Heart left ventricle (tissue), 16 donors: ENCODE measurements around the gene STRIP1. TPM values are rescaled to one million over a fixed set of nuclear protein-coding genes. Genes with fewer than 3 reads are reported as not detected.

Experiments used
- ATAC-seq, 4 donors: fragments of 200-7000 bp; cut with Tn5 transposase; one replicate each; pipeline ENCODE4 v1.9.1; 2020 to 2022; ENCODE audit warnings: moderate library complexity in 4 of 4, mild to moderate bottlenecking in 3 of 4, moderate number of reproducible peaks in 1 of 4
- DNase-seq, 5 donors: peaks; one replicate each; pipeline ENCODE4 v3.0.0-alpha.2; 2020
- H3K27ac ChIP-seq, 12 donors: fragments of 200-600 bp; sonication (generic) in 4 of 12; one replicate each; pipeline versions ENCODE4 v1.5.0 to v1.8.0; 2016 to 2022; ENCODE audit warnings: mild to moderate bottlenecking in 2 of 12
- H3K27me3 ChIP-seq, 9 donors: fragments of 200-600 bp; sonication (generic) in 2 of 9; one replicate each; pipeline versions ENCODE4 v1.5.1 to v1.8.0; 2016 to 2022; ENCODE audit warnings: mild to moderate bottlenecking in 3 of 9
- H3K36me3 ChIP-seq, 9 donors: fragments of 200-600 bp; sonication (generic) in 2 of 9; one replicate each; pipeline versions ENCODE4 v1.5.0 to v1.8.0; 2018 to 2022; ENCODE audit warnings: mild to moderate bottlenecking in 2 of 9
- H3K4me1 ChIP-seq, 12 donors: fragments of 200-600 bp; sonication (generic) in 4 of 12; one replicate each; pipeline versions ENCODE4 v1.5.0 to v1.8.0; 2016 to 2022; ENCODE audit warnings: mild to moderate bottlenecking in 3 of 12
- H3K4me3 ChIP-seq, 12 donors: fragments of 200-600 bp; sonication (generic) in 4 of 12; one replicate each; pipeline versions ENCODE4 v1.5.0 to v1.8.0; 2017 to 2022; ENCODE audit warnings: mild to moderate bottlenecking in 9 of 12, moderate library complexity in 4 of 12
- H3K9me3 ChIP-seq, 12 donors: fragments of 200-600 bp; sonication (generic) in 4 of 12; one replicate each; pipeline versions ENCODE4 v1.5.0 to v1.8.0; 2016 to 2022; ENCODE audit warnings: mild to moderate bottlenecking in 1 of 12
- POLR2A ChIP-seq, 2 donors: fragments of 450-650 bp; IDR thresholded peaks; one replicate each; pipeline ENCODE4 v1.6.1; 2017; ENCODE audit warnings: antibody characterized with exemption in 2 of 2, mild to moderate bottlenecking in 2 of 2, moderate library complexity in 2 of 2
- WGBS, 4 donors: extraction: QIAGEN DNeasy Blood & Tissue Kit in 2 of 4; methylation state at CpG; one replicate each; pipeline versions ENCODE4 v1.1.5 to v1.1.7; 2013 to 2018; 5-methylcytosine and 5-hydroxymethylcytosine counted together
- intact Hi-C, 10 donors: fragments of 100-400 bp; cut with DNase I; formaldehyde crosslinking; loops; one replicate each; pipeline versions ENCODE4 v1.11.1 to v1.14.2; 2022
- polyA plus RNA-seq, 2 donors: library from polyadenylated mRNA; stranded (reverse); fragments of 200-250 nt; gene quantifications; one replicate each; pipeline ENCODE4 v1.2.3, GENCODE V29; 2013
- total RNA-seq, 9 donors: library from RNA; depleted of rRNA in 2 of 9; stranded (reverse); fragments of >200 nt in 2 of 9; fragmentation: NEBNext Ultra II Directional in 3 of 9; extraction: Animal tissue kit (Norgen Biotek cat#: 25700) in 3 of 9; gene quantifications; one replicate each; pipeline versions ENCODE4 v1.1.0 to v1.2.4, GENCODE V29; 2016 to 2023
- TF ChIP-seq, protein P1 (sequence below), 12 donors: fragments of 200-600 bp; sonication (generic) in 4 of 12; IDR thresholded peaks; one replicate each; pipeline versions ENCODE4 v1.5.0 to v1.8.0; 2018 to 2022; ENCODE audit warnings: antibody characterized with exemption in 12 of 12, mild to moderate bottlenecking in 5 of 12
- donor health status: ischemic (EF 13 %, LVEDD 7.1; RV severe dilation, severe dysfunction).
- donor health status: healthy with polysubstance abuse.
- donor health status: DM: no; HTN: yes; CAD: no.
- donor health status: DM: no; HTN: no; CAD: no.
- donor health status: ischemic (EF 25% LVEDD 6.9; RV normal size, moderate dysfunction).
- donor health status: ischemic (EF 25% LVEDD 5.7; RV mildly dilated, moderate dysfunction).
- donor health status: healthy.
- donor health status: DM: yes; HTN: yes; CAD: no.
- donor health status: ischemic (EF 35%, LVEDD 5.7; RV mildly dilated, moderate dysfunction).
- donor health status: nonischemic (EF 11% LVEDD 7.7; RV severe dilation, severe dysfunction).
- donor health status: DM: yes; HTN: yes; CAD: no.
- donor health status: PGD.
- donor health status: ischemic (EF 29% LVEDD 5.4; RV normal size, mild dysfunction).
- donor health status: nonischemic (EF 23%, LVEDD 6.1; RV moderate dilation, normal function).

STRIP1 gene
- total and polyA plus RNA-seq, 11 donors, result 7.8 to 22.8 (median 19.0) TPM

DNA sequence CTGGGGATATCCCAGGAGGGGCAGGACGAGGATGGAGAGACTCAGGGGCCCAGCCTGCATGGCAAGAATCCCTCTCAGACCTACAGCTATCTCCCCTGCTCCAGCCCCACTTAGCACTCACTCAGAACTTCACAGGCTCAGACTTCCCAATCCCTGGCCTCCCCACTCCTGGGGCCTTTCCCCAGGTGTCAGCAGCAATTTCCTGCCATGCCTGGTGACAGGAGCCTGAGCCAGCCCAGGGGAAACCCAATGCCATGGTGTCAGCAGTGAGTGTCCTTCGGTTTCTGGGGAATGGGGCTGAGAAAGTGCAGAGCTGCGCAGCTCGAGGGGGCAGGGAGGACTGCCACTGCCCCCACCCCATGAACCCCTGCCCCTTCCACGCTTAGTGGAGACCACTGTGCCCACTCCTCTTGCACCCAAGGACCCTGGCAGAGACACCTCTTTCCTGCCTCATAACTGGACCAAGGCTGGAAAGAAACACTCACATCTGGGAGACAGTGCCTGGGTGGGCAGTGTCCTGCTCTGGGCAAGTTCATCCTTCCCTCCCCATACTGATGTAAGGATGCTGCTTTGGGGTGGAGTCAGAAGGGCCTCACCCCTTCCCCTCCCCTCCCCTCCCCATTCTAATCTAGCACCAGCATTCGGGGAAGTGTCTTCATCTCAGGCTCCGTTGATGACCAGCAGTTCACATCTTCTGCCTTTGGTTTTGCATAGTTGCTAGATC lies 60.7 kb downstream of the STRIP1 start:
- Histone ChIP-seq H3K27me3 (peaks cover 0 to 29% (median 0%) of the 10 kb centered on the region in 9 donors), H3K27ac (no peak overlapping the region), H3K4me3 (no peak overlapping the region), H3K36me3 (no peaks in the 10 kb centered on the region), H3K9me3 (no peaks in the 10 kb centered on the region), H3K4me1 (no peaks in the 10 kb centered on the region)
- intact Hi-C loops, result loop anchor here in 1 of 10 donors (5.0 kb wide), 1 partner anchor 38 kb away; no protein-coding TSS in a partner anchor
- TF ChIP-seq, protein P1, sequence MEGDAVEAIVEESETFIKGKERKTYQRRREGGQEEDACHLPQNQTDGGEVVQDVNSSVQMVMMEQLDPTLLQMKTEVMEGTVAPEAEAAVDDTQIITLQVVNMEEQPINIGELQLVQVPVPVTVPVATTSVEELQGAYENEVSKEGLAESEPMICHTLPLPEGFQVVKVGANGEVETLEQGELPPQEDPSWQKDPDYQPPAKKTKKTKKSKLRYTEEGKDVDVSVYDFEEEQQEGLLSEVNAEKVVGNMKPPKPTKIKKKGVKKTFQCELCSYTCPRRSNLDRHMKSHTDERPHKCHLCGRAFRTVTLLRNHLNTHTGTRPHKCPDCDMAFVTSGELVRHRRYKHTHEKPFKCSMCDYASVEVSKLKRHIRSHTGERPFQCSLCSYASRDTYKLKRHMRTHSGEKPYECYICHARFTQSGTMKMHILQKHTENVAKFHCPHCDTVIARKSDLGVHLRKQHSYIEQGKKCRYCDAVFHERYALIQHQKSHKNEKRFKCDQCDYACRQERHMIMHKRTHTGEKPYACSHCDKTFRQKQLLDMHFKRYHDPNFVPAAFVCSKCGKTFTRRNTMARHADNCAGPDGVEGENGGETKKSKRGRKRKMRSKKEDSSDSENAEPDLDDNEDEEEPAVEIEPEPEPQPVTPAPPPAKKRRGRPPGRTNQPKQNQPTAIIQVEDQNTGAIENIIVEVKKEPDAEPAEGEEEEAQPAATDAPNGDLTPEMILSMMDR (IDR thresholded peaks at IDR 0.05), result no peak
- TF ChIP-seq POLR2A (IDR thresholded peaks at IDR 0.05), result no peak
- DNase-seq (no peak), ATAC-seq (no peak)
- WGBS, 4 donors, result 55 to 73% (median 59%) methylated on average over 6 to 7 of the region's 7 CpGs

GRCh38 chr1:110097507-110098221 lies 63.2 kb downstream of the STRIP1 start:
- Histone ChIP-seq H3K4me3 (no peak overlapping the region), H3K27ac (no peak overlapping the region), H3K27me3 (peaks cover 0 to 29% (median 0%) of the 10 kb centered on the region in 9 donors), H3K36me3 (no peaks in the 10 kb centered on the region), H3K9me3 (no peaks in the 10 kb centered on the region), H3K4me1 (peaks cover 0 to 12% (median 2%) of the 10 kb centered on the region in 12 donors)
- no peak for DNase-seq
- intact Hi-C loops, result no loop called here
- ATAC-seq, result no peak
- no peak for TF ChIP-seq POLR2A (IDR thresholded peaks at IDR 0.05)
- TF ChIP-seq, protein P1 (IDR thresholded peaks at IDR 0.05), result no peak
- WGBS, 4 donors, result 83 to 89% (median 86%) methylated on average over 11 of the region's 11 CpGs

GRCh38 chr1:110098222-110099026 lies 64.0 kb downstream of the STRIP1 start:
- Histone ChIP-seq H3K36me3 (no peaks in the 10 kb centered on the region), H3K4me1 (peaks cover 0 to 14% (median 2%) of the 10 kb centered on the region in 12 donors), H3K9me3 (no peaks in the 10 kb centered on the region), H3K27ac (no peak overlapping the region), H3K4me3 (no peak overlapping the region), H3K27me3 (peaks cover 0 to 29% (median 0%) of the 10 kb centered on the region in 9 donors)
- WGBS, 4 donors, result 81 to 86% (median 83%) methylated on average over 9 of the region's 9 CpGs
- no peak for DNase-seq
- TF ChIP-seq, protein P1 (IDR thresholded peaks at IDR 0.05), result no peak
- TF ChIP-seq POLR2A (IDR thresholded peaks at IDR 0.05), result no peak
- intact Hi-C loops, result no loop called here
- no peak for ATAC-seq
